Measurements from ENCODE around the gene GABARAP. TPM values are rescaled to one million over a fixed set of nuclear protein-coding genes. Genes with fewer than 3 reads are reported as not detected.

Gene GABARAP
- total and polyA plus RNA-seq, 2 of the 8 experiments (the other 6 are each of a cell fraction or from before 2014, with no cell fraction given) = 252 to 581 TPM

DNA sequence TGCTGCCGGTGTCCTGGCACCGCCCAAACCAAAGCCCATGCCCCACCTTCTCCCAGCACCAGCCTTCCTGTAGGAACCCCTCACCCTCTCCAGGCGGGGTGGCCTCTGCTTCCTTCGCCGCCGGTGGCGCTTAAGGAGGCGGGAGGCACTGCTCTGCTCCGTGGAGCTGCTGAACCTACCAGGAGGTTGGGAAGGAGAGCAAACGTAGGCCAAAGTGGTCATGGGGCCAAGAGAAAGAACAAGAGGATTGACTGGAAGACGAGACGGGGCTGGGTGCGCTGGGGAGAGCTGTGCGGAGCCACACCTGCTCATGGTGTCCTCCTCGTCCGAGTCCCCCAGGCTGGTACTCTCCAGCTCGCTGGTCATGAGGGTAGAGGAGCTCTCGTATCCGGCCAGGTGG is 12.7 kb downstream of the GABARAP start:
- Histone ChIP-seq H3K18ac (ENCODE audit: extremely low read depth, low read length) (no peak overlapping the region), H2BK20ac (ENCODE audit: low read length) (no peak overlapping the region), H3K14ac (ENCODE audit: insufficient read length) (no peak overlapping the region), H2BK15ac (ENCODE audit: low read length) (no peak overlapping the region), H3K79me2 (ENCODE audit: control insufficient read depth in 1 of 2, insufficient read depth in 2 of 2, low read length in 2 of 2) (peaks cover 13 to 40% of the 10 kb centered on the region in 2 experiments), H4K20me1 (replicated peaks in 1 of 2; ENCODE audit: control insufficient read depth in 1 of 2, insufficient read depth in 2 of 2, low read length in 2 of 2) (peaks cover 14 to 35% of the 10 kb centered on the region in 2 experiments), H3K27ac (ENCODE audit: low read depth, low read length) (no peak overlapping the region), H4K8ac (ENCODE audit: extremely low read depth, insufficient read depth, low read length) (no peak overlapping the region), H3K23me2 (ENCODE audit: low read depth, low read length) (no peaks in the 10 kb centered on the region), H4K5ac (ENCODE audit: insufficient read length, low read depth, low read length) (no peak overlapping the region), H2BK120ac (replicated peaks; ENCODE audit: low read depth, low read length) (no peak overlapping the region), H3K9ac (replicated peaks in 1 of 4; ENCODE audit: extremely low read depth in 1 of 4, low read depth in 3 of 4, low read length in 3 of 4) (no peak overlapping the region), H3K79me1 (ENCODE audit: low read depth, low read length) (peaks cover 10% of the 10 kb centered on the region), H2BK5ac (ENCODE audit: low read depth, low read length) (no peak overlapping the region), H3K4me3 (ENCODE audit: extremely low read depth in 1 of 4, insufficient read depth in 2 of 4, low read depth in 3 of 4, low read length in 4 of 4) (no peak overlapping the region), H2BK12ac (ENCODE audit: low read depth, low read length) (no peak overlapping the region), H2AK5ac (ENCODE audit: low read depth, low read length) (no peak overlapping the region), H3K4ac (replicated peaks; ENCODE audit: insufficient read length, low read depth, low read length) (no peak overlapping the region), H3K4me2 (ENCODE audit: insufficient read depth in 1 of 2, low read depth in 2 of 2, low read length in 2 of 2) (no peak overlapping the region), H3K27me3 (replicated peaks in 1 of 4; ENCODE audit: control insufficient read depth in 3 of 4, extremely low read depth in 1 of 4, insufficient read depth in 3 of 4, low read length in 3 of 4) (no peaks in the 10 kb centered on the region), H2AFZ (ENCODE audit: low read length) (no peak overlapping the region), H3K23ac (ENCODE audit: insufficient read length) (no peak overlapping the region), H3K36me3 (ENCODE audit: control insufficient read depth in 2 of 4, insufficient read depth in 4 of 4, low read length in 3 of 4) (peaks cover 13 to 51% (median 42%) of the 10 kb centered on the region in 4 experiments), H3K56ac (replicated peaks; ENCODE audit: insufficient read length, low read depth, low read length) (no peak overlapping the region), H3K9me3 (ENCODE audit: insufficient read depth in 2 of 2, low read depth in 1 of 2, low read length in 1 of 2) (no peaks in the 10 kb centered on the region), H3K4me1 (replicated peaks in 1 of 4; ENCODE audit: control insufficient read depth in 3 of 4, insufficient read depth in 4 of 4, low read length in 3 of 4) (no peaks in the 10 kb centered on the region; a peak in 1 of 7 replicates), H4K91ac (replicated peaks; ENCODE audit: insufficient read length, low read length) (no peak overlapping the region)
- 93% methylated on average over 15 of the region's 19 CpGs; no CpG with 5 or more reads in 1 of the 2 experiments for WGBS, 2 experiments (ENCODE audit: extremely low coverage in 1 of 2, insufficient coverage in 1 of 2, insufficient read length in 1 of 2, insufficient replicate concordance in 2 of 2, low coverage in 1 of 2, low lambda C conversion rate in 2 of 2, missing lambda C conversion rate in 1 of 2)
- POLR2A ChIA-PET (ENCODE audit: partially characterized antibody) = interaction anchor here (1.1 to 19.7 kb wide), 2 partner anchors 7 to 10 kb away, joined by 3 to 386 read pairs; partner anchors contain the start of genes ACADVL, DLG4 and PHF23
- CTCF ChIA-PET (ENCODE audit: partially characterized antibody) = interaction anchor here (4.0 kb wide), 1 partner anchor 9 kb away, joined by 24 read pairs; the partner anchor contains the start of genes ACADVL and DLG4
- no peak for FAIRE-seq
- no peak for DNase-seq (ENCODE audit: low read depth in 1 of 2, low spot score in 2 of 2)
- TF ChIP-seq GTF2F1 (IDR thresholded peaks at IDR 0.05; ENCODE audit: borderline replicate concordance, low read depth, low read length) (no peak), SIN3A (conservative IDR thresholded peaks at IDR 0.05 in 1 of 2, IDR thresholded peaks at IDR 0.05 in 1 of 2; ENCODE audit: low read depth in 1 of 2, low read length in 2 of 2) (no peak), HDAC6 (IDR thresholded peaks at IDR 0.05; ENCODE audit: low read depth, low read length) (no peak), CTBP2 (IDR thresholded peaks at IDR 0.05; ENCODE audit: borderline replicate concordance, insufficient read depth, insufficient read length, low read length) (no peak), FOSL1 (IDR thresholded peaks at IDR 0.05; ENCODE audit: insufficient read depth, low read depth, low read length) (no peak), RXRA (IDR thresholded peaks at IDR 0.05; ENCODE audit: insufficient read depth, low read depth, low read length) (no peak), SIRT6 (IDR thresholded peaks at IDR 0.05; ENCODE audit: low read length) (no peak)
